Measurements from ENCODE around the gene MAP4K5.
"Not testable (repeated sequence)": the region's sequence is repeated elsewhere in the genome, so short reads cannot be mapped to it uniquely, and the experiment has no call there.

MAP4K5 gene

DNA sequence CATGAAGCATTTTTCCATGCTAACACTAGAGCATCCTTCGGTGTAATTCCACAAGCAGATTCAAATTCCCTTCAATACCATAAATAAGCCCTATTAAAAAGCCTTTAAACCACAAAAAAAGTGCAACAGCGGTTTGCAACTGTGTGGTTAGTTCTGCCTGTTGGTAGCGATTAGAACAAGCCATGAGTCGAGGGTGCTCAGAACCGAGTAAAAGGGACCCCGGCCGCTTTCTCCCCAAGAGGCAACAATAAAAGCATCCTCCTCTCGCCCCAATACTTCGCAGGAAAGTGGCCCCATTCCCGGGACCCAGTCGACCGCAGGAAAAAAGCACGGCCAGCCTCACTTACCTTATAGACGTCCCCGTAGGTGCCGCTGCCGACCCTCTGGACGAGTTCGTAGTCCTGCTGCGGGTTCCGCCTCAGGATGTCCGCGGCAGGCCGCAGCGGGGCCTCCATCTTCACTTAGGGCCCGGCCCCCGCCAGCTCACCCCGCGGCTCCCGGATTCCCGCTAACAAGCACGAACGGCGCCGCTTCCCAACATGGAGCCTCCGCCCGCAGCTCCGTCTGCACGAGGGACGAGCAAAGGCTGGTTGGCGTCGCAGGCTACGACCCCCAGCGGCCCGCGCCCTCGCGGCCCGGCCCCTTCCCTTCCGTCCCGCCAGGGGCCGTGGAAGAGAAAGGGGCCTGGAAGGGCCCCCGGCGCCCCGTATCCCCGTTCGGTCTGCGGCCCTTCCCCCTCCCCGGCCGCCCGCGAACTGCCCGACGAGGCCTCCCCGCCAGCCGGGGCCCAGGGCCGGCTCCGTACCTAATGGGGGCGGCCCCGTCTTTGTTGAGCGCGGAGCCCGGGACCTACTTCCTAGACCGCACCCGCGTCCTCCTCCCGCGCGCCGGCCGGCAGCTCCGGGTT is 521 bp downstream of the MAP4K5 start:
- DNase-seq = peak; percentile 10 to 26

- no peak for DNase-seq
Measured at GRCh38 chr14:50530794-50531365, 1.5 kb downstream of the MAP4K5 start.

DNA sequence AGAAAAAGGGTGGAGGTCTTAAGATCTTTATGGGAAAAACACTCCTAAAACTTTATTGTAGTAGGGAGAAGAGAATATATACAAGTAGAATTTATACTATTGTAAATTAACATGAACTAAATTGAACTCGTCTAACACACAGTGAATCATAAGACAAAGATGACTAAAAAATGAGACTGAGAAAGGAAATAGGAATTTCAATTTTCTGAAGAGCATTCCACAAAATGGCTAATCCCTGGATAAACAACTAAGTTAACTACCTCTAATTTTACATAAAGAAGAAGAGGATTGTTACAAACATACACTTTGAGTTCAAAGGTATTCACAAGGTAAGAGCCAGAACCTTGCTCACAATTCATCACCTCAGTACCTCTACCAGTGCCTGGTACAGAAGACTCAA is 2.0 kb downstream of the MAP4K5 start:
- DNase-seq = no peak

- DNase-seq = no peak
Measured at GRCh38 chr14:50529288-50530179, 2.8 kb downstream of the MAP4K5 start.

DNA sequence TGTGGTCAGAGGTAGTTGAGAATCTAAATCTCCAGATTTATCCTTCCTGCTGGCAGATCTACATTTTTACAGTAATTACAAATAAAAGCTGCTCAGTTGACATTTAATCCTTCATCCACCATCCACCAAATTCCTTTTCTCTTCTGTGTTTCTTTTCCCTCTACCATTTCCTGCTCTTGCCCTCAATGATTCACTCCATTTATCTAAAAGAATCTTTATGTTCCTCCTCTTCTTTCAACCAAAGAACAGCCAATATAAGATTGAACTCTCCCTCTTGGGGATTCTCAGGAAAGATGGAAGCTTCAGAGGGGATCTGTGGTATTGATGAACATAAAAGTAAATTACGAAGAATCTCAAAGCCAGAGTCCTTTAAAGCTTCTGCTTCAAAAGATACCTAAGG is 4.4 kb downstream of the MAP4K5 start:
- no peak for DNase-seq

- DNase-seq = no peak
Measured at GRCh38 chr14:50524731-50525515, 7.4 kb downstream of the MAP4K5 start.

DNA sequence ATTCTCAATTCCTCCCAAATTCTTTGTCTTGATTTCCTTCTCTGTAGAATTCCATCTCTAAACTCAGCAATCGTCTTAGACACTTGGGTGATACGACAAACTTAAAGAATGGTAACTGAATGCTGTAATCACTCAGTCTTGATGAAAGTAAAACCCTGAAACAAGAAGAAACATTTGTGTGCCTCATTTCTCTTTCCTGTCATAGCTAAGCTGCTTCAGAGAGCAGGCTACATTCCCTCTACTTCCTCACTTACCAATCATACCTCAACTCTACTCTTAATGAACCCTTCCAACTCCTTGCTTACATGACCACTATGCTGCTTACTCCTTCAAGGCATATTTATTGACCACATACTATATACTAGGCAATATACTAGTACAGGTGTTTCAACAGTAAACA is 8.3 kb downstream of the MAP4K5 start:
- DNase-seq = no peak

GRCh38 chr14:50523271-50524041 is 8.9 kb downstream of the MAP4K5 start:
- DNase-seq = no peak

DNA sequence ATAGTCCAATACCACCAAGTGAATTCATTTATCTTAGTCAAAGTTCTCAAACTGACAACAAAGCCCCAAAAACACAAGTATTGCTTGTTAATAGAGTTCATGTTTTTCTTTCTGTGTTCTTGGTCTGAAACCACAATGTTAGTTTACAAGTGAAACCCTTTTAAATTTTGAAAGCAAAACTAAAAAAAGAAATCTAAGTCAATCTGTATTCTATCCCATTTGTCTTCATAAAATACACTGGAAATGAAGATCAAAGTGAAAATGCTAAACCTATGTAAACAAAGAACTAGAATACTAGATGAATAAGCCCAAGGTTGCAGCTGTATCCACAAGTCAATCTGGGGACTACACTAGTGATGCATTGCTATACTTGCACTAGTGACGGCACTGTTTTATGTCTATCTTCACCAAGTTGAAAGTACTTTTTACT is 10.4 kb downstream of the MAP4K5 start:
- no peak for DNase-seq

DNA sequence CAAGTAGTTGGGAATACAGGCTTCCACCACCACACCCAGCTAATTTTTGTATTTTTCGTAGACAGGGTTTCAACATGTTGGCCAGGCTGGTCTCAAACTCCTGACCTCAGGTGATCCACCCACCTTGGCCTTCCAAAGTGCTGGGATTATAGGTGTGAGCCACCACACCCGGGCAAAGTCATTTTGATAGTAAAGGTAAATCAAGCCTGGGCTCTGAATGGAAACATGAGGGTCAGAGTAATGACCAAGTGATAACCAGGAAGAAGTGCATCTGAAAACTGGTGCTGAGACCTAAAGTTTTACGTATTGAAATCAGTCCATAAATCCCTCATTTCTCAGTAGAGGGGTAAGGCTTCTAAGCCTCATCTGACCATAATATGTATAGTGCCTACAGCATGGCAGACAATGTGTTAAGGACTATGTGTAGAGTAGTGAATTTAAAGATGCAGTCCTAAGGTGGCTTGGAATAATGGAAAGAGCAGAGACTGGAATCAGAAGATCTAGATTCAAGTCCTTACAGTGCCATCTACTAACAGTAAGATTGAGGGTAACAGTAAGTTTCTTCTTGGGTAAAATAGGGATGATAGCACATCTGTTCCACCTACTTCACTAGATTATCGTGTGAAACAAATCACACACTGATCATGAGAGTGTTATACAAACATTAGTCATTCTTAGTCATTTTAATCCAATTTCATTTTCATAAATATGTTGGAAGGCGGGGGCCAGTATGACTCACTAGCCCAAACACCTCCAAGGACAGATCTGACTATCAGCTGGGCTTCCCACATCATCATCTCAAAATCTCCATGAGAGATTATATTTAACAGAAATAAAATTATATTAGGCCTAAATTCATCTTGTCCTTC is 11.2 kb downstream of the MAP4K5 start:
- peak; percentile 55 to 62 for DNase-seq

DNA sequence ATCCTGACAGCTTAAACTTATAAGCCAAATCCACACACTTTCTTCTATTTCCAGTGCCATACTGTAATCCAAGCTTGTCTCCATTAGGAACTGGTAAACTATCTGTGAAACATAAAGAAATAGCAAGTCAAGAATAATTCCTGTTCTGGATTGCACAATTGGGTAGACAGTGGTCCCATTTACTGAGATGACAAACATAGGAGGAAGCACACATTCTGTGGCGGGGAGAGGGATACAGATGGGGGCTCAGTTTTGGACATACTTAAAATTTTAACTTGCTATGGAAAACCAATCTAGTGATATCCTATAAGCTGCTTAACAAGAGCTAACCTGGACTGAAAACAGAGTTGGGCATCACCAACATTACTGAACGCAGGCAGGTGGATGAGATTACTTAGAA is 16.3 kb downstream of the MAP4K5 start:
- DNase-seq = no peak

DNA sequence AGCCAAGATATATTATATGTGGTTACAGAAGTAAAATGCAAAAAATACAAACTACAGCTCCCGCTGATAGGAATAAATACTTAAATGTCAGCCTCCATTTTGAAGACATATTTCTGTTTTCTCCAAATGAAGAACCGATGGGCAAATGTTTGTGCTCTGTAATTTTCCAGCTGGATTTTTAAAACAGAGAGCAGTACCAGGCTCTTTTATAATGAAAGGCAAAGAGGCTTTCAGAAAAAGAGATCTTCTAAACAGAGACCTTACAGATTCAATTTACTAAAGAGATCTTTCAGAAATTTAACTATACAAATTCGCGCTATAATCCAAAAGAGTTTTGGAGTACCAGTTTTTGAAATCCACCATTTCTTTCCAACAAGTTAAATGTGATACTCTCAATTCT is 19.9 kb downstream of the MAP4K5 start:
- DNase-seq = no peak

- DNase-seq = no peak
Measured at GRCh38 chr14:50510157-50510556, 22.2 kb downstream of the MAP4K5 start.

GRCh38 chr14:50507078-50507477 is 25.3 kb downstream of the MAP4K5 start:
- not testable (repeated sequence) for DNase-seq

DNA sequence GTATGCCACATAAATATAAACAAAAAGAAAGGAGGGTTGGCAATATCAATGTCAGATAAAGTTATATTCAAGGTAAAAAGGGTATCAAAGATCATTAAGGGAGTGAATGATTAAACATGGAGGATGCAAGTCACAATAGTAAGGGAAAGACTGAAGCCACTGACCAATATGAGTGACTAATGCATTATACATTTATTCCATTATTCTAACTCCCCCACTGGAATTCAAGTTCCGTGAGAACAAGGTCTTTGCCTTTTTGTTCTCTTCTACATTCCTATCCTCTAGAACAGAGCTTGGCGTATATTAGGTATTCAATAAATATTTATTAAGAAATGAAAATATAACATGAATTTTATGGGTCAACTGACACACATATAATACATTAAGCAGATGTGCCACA is 30.7 kb downstream of the MAP4K5 start:
- no peak for DNase-seq

GRCh38 chr14:50497351-50497750 is 35.0 kb downstream of the MAP4K5 start:
- DNase-seq = no peak

- DNase-seq = no peak
Measured at GRCh38 chr14:50489851-50490250, 42.5 kb downstream of the MAP4K5 start.

DNA sequence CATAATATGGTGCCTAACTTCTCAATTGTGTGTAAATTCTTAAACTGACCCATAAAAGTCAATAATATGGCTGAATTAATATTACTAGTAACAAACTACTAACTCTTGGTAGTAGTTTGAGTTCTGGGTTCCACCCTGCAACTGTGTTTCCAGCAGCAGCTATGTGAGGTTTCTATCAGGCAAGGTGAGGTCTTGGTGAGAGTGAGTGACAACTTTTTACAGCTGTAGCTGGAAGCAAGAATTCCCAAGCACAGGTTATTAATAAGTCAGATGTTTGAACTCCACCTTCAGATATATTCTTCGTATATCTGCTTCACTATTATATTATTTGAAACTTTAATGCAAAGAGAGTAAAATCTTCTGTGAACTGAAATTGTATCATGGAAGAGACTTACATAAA is 43.8 kb downstream of the MAP4K5 start:
- DNase-seq = no peak

GRCh38 chr14:50479041-50479440 is 53.3 kb downstream of the MAP4K5 start:
- DNase-seq = no peak

GRCh38 chr14:50477760-50478159 is 54.6 kb downstream of the MAP4K5 start:
- no peak for DNase-seq

DNA sequence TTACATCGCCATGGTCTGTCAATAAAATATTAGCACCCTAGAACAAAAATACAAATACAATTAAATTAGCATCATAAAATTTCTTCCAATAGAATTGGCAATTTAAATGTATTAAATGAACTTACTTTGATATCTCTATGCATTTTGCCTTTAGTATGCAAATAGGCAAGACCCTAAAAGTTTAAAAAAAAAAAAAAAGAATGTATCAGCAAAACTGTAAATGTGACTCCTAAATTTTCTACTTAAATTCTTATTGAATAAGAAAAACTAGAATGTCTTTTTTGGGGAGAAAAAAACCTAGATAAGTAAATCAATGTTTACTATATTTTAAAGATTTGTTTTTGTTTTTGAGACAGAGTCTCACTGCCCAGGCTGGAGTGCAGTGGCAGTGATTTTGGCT is 56.2 kb downstream of the MAP4K5 start:
- no peak for DNase-seq

All from activated CD4-positive, alpha-beta T cell treated with anti-CD3 and anti-CD28 coated beads for 4 hours (primary cell).